MM.1S (cell line): ENCODE results near the gene GDNF.

Experiments
- DNase-seq: peaks from one replicate; pipeline ENCODE4 v3.0.0-alpha.2; 2015
- H2AFZ ChIP-seq: fragments of 300-600 bp; sonication (generic); 2 replicates; pipeline ENCODE4 v1.6.0; 2016; ENCODE audit warnings: antibody characterized with exemption, low read length
- H3F3A ChIP-seq: fragments of 300-600 bp; sonication (generic); 2 replicates; pipeline ENCODE4 v1.6.1; 2016; ENCODE audit warnings: mild to moderate bottlenecking, antibody characterized with exemption, low read length, moderate library complexity, mixed read lengths; ENCODE audit not compliant: insufficient read depth
- H3K27ac ChIP-seq: fragments of 300-600 bp; sonication (generic); 2 replicates; pipeline ENCODE4 v1.5.1; 2016; ENCODE audit warnings: mild to moderate bottlenecking, low read length
- H3K27me3 ChIP-seq: fragments of 300-600 bp; sonication (generic); replicated peaks from 2 replicates; pipeline ENCODE4 v1.6.0; 2016; ENCODE audit warnings: low read length; ENCODE audit not compliant: insufficient read depth
- H3K36me3 ChIP-seq: fragments of 300-600 bp; sonication (generic); replicated peaks from 2 replicates; pipeline ENCODE4 v1.6.1; 2016; ENCODE audit warnings: mild to moderate bottlenecking, low read length, mixed read lengths; ENCODE audit not compliant: insufficient read depth
- H3K4me1 ChIP-seq: fragments of 300-600 bp; sonication (generic); 2 replicates; pipeline ENCODE4 v1.6.1; 2016; ENCODE audit warnings: low read length, mixed read lengths
- H3K4me2 ChIP-seq: fragments of 300-600 bp; sonication (generic); 2 replicates; pipeline ENCODE4 v1.6.0; 2016; ENCODE audit warnings: low read depth, low read length
- H3K4me3 ChIP-seq: fragments of 300-600 bp; sonication (generic); 2 replicates; pipeline ENCODE4 v1.5.1; 2016; ENCODE audit warnings: low read length, mixed read lengths
- H3K79me2 ChIP-seq: fragments of 300-600 bp; sonication (generic); 2 replicates; pipeline ENCODE4 v1.6.1; 2016; ENCODE audit warnings: mixed run types, low read length, mixed read lengths
- H3K9ac ChIP-seq: fragments of 300-600 bp; sonication (generic); 2 replicates; pipeline ENCODE4 v1.6.1; 2016; ENCODE audit warnings: low read length, mixed read lengths
- H3K9me2 ChIP-seq: fragments of 300-600 bp; sonication (generic); replicated peaks from 2 replicates; pipeline ENCODE4 v1.6.1; 2016; ENCODE audit warnings: mild to moderate bottlenecking, low read length, mixed read lengths; ENCODE audit not compliant: insufficient read depth
- H3K9me3 ChIP-seq: fragments of 300-600 bp; sonication (generic); replicated peaks from 2 replicates; pipeline ENCODE4 v1.6.1; 2016; ENCODE audit warnings: mild to moderate bottlenecking, low read length, mixed read lengths; ENCODE audit not compliant: insufficient read depth
- H4K20me1 ChIP-seq: fragments of 300-600 bp; sonication (generic); 2 replicates; pipeline ENCODE4 v1.6.1; 2016; ENCODE audit warnings: mild to moderate bottlenecking, low read length, moderate library complexity, mixed read lengths; ENCODE audit not compliant: insufficient read depth
- EZH2 ChIP-seq: fragments of 300-600 bp; sonication (generic); optimal IDR thresholded peaks from 2 replicates; pipeline ENCODE3; 2017; ENCODE audit warnings: low read depth, mild to moderate bottlenecking, antibody characterized with exemption, low read length, mixed read lengths
- EZH2phosphoT487 ChIP-seq: fragments of 300-600 bp; sonication (generic); IDR thresholded peaks from 2 replicates; pipeline ENCODE4 v1.6.1; 2018; ENCODE audit warnings: antibody characterized with exemption, low read length
- TF ChIP-seq, protein P1 (sequence below): fragments of 300-600 bp; sonication (generic); IDR thresholded peaks from 2 replicates; pipeline ENCODE4 v1.5.1; 2016; ENCODE audit warnings: antibody characterized with exemption, low read length, mixed read lengths

GDNF gene

DNA sequence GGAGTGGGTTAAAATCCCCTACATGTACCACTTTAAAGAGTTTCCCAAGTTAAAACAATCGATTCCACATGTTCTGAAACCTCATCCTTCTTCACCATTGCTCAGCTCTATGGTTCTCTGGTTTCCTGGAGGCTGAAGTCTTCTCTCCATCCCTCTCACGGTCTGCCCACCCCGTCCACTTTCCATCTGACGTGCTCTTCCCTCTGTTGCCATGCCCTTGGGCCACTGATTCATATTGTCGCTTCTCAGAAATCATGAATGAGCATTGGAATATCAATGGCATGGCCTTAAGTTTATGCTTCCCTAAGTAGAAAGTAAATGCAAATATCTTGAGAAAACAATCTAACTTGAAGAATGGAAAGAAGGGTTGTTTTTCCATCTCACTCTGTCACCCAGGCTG lies 30.9 kb downstream of the GDNF start:
- Histone ChIP-seq H3K79me2 (no peaks in the 10 kb centered on the region), H3K27me3 (no peaks in the 10 kb centered on the region), H3K4me2 (no peak overlapping the region), H3K9me2 (no peaks in the 10 kb centered on the region), H3K9ac (no peak overlapping the region), H3K27ac (no peak overlapping the region), H4K20me1 (no peaks in the 10 kb centered on the region), H2AFZ (no peak overlapping the region), H3K4me3 (no peak overlapping the region), H3K4me1 (peaks cover 20% of the 10 kb centered on the region), H3F3A (0 out of 2 replicates have a peak, but pooled peaks cover 3% of the 10 kb centered on the region), H3K9me3 (no peaks in the 10 kb centered on the region), H3K36me3 (no peaks in the 10 kb centered on the region; the same call in 1 of the 2 replicates)
- no peak for DNase-seq
- TF ChIP-seq EZH2 = no peak
- no peak for TF ChIP-seq EZH2phosphoT487
- TF ChIP-seq, protein P1, sequence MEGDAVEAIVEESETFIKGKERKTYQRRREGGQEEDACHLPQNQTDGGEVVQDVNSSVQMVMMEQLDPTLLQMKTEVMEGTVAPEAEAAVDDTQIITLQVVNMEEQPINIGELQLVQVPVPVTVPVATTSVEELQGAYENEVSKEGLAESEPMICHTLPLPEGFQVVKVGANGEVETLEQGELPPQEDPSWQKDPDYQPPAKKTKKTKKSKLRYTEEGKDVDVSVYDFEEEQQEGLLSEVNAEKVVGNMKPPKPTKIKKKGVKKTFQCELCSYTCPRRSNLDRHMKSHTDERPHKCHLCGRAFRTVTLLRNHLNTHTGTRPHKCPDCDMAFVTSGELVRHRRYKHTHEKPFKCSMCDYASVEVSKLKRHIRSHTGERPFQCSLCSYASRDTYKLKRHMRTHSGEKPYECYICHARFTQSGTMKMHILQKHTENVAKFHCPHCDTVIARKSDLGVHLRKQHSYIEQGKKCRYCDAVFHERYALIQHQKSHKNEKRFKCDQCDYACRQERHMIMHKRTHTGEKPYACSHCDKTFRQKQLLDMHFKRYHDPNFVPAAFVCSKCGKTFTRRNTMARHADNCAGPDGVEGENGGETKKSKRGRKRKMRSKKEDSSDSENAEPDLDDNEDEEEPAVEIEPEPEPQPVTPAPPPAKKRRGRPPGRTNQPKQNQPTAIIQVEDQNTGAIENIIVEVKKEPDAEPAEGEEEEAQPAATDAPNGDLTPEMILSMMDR = no peak

- peaks cover 20% of the 10 kb centered on the region for H3K4me1 ChIP-seq
- no peak overlapping the region for H3K4me3 ChIP-seq
- no peaks in the 10 kb centered on the region for H3K9me2 ChIP-seq
- no peak overlapping the region for H2AFZ ChIP-seq
- no peak overlapping the region for H3K9ac ChIP-seq
- H3K4me2 ChIP-seq = no peak overlapping the region
- no peaks in the 10 kb centered on the region; the same call in 1 of the 2 replicates for H3K36me3 ChIP-seq
- H3K27me3 ChIP-seq = no peaks in the 10 kb centered on the region
- H4K20me1 ChIP-seq = no peaks in the 10 kb centered on the region
- H3K79me2 ChIP-seq = no peaks in the 10 kb centered on the region
- H3K27ac ChIP-seq = no peak overlapping the region
- H3F3A ChIP-seq = 0 out of 2 replicates have a peak, but pooled peaks cover 3% of the 10 kb centered on the region
- no peaks in the 10 kb centered on the region for H3K9me3 ChIP-seq
- TF ChIP-seq EZH2phosphoT487 (no peak), EZH2 (no peak)
- TF ChIP-seq, protein P1 = no peak
- no peak for DNase-seq
Observed at GRCh38 chr5:37807621-37808301, 32.1 kb downstream of the GDNF start.

- Histone ChIP-seq H3K4me1 (peaks cover 21% of the 10 kb centered on the region), H3F3A (0 out of 2 replicates have a peak, but pooled peaks cover 3% of the 10 kb centered on the region), H3K4me2 (no peak overlapping the region)
Observed at GRCh38 chr5:37807015-37807414, 32.8 kb downstream of the GDNF start.

More at GRCh38 chr5:37807015-37807414, 32.8 kb downstream of the GDNF start:
- Histone ChIP-seq H3K36me3 (no peaks in the 10 kb centered on the region), H3K9me2 (no peaks in the 10 kb centered on the region), H3K27ac (no peak overlapping the region), H3K27me3 (no peaks in the 10 kb centered on the region), H3K9me3 (no peaks in the 10 kb centered on the region), H3K4me3 (no peak overlapping the region), H3K79me2 (no peaks in the 10 kb centered on the region), H2AFZ (no peak overlapping the region), H3K9ac (no peak overlapping the region), H4K20me1 (no peaks in the 10 kb centered on the region)
- DNase-seq = no peak
- TF ChIP-seq EZH2phosphoT487 (no peak), EZH2 (no peak)
- TF ChIP-seq, protein P1 = no peak
